GM03348 (cell line): ENCODE measurements around the gene KRTAP10-10.
"Not testable (repeated sequence)": the region's sequence is repeated elsewhere in the genome, so short reads cannot be mapped to it uniquely, and the experiment has no call there.

Experiments
- DNase-seq: peaks from one replicate; pipeline ENCODE4 v3.0.0; 2012; ENCODE audit warnings: low spot score

The KRTAP10-10 gene

DNA sequence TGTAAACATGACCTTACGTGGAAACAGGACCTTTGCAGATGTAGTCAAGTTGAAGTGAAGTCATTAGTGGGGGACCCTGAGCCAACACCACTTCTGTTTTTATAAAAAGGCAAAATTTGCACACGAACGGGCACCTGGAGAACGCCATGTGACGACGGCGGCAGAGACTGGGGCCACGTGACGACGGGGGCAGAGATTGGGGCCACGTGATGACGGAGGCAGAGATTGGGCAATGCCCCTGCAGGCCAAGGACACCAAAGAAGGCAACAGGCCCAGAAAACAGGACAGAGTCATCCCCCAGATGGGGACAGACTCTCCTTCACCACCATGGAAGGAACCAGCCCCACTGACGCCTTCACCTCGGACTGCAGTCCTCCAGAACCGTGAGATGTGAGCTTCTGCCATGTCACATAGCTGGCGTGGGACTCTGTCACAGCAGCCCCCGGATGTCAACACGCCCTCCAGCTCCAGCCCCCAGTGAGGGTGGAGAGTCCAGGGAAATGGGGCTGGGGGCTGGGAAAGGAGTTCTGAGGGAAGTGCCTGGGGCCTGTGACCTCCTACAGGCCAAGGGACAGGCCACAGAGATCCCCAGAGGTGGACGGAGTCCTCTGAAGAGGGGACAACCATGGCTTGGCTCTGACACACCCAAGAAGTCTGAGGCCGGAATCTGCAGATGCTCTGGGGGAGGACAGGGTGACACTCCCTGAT lies 13.3 kb downstream of the KRTAP10-10 start:
- DNase-seq, result no peak

DNA sequence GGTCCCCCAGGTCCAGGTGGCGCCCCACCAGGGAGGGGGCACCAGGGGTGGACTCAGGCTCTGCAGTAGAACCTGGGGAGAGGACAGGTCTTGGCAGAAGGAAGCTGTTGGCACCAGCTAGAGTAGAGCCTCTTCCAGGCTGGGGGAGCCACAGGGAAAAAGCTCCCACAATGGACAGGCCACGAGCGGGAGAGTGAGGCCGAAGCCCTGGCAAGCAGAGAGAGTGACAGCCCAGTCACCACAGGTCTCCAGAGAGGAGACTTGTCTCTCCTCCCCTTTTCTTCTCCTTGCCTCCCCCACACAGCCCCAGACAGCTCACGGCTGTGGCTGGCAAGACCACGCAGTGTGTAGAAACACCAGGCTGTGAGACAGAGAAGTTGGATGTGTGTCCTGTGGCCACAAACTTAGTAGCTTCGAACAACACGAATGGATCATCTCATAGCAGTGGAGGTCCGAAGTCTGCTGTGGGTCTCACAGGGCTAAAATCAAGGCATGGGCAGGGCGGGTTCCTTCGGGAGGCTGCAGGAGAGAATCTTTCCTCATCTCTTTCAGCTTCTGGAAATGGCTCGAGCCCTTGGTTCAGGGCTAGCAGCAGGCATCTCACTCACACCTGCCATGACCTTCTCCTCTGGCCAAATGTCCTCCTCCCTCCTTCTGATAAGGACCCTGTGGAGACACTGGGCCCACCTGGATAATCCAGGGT lies 14.0 kb downstream of the KRTAP10-10 start:
- no peak for DNase-seq

DNA sequence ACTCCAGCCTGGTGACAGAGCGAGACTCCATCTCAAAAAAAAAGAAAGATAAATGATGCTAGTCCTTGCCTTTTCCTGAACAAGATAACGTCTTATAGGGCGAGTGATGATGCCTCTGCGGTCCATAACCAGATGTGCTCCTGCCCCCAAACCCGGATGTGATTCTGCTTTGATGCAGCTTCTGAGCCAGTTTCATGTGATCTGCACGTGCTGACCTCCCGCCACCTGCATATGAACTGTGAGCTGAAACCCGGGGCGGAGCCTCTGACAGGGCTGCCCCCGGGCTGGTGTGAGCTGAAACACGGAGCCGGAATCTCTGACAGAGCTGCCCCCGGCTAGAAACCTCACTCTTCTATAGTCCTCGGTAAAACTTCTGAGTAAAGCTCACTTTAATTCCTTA lies 16.0 kb downstream of the KRTAP10-10 start:
- DNase-seq, result no peak

DNA sequence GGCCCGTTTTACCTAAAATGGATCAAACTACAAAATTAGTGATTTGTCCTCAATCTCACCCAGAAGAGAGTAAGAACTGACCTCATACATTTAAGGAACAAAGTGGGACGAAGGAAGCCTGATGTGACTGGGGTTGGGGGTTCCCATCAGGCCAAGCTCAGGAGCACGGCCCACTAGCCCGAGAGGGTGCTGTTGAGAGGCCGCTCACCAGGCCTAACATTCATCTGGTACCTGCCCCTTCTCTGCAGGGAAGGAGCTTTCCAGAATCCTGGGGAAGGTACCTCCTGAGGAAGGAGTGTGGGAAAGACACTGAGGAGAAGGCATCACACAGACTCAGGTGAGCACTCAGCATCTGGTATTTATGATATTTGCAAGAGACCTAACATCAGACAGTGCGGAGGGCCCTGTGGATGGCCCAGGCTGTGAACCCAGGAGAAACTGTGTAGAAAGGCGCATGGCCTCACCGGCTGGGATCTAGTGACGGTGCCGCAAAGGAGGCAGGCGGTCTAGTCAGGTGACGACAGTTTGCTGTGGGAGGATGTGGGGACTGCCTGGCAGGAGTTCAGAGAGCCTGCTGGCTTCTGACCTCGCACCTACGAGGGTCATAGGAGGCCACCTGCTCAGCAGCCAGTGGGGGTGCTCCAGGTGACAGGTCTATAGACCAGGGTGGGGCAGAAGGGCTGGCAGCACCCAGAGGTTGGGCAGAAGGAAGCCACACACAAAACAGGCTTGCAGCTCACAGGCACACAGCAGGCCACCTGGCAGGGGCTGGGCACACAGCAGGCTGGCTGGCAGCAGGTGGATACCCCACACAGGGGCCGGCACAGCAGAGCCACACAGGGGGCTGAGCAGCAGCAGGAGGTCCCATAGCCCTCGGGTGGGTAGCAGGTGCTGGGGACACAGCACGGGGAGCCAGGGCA lies 16.8 kb downstream of the KRTAP10-10 start:
- no peak for DNase-seq

DNA sequence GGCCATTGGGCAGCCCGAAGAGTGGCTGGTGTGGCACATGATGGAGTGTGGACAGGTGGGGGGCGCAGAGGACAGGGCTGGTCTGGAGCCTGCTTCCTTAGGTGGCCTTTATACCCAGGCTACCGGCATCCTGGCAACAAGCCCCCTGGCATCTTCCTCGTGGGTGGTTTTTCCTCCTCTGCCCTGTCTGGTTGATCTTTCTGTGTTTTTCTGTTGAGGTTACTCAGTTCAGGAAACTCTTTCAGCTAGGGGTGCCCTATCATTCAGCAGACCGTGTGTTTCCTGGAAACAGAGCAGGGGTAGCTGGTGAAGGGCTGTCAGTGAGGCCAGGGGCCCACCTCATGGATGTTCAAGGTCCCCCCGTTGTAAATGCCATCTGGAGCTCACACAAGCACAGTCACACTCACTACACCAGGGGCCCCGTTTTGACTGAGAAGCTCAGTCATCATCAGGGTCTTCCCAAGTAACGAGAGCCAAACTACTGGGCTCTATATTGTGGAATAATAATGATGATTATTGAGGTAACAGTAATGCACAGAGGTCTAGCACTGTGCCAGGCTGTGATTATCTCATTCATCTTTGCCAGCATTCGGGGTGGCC lies 17.5 kb downstream of the KRTAP10-10 start, which contains the start of gene KRTAP12-4:
TSS of gene KRTAP12-4 (minus strand) at position 84 of the 600 bp plus-strand sequence. CDS start at position 39, 45 bp downstream.
- no peak for DNase-seq

DNA sequence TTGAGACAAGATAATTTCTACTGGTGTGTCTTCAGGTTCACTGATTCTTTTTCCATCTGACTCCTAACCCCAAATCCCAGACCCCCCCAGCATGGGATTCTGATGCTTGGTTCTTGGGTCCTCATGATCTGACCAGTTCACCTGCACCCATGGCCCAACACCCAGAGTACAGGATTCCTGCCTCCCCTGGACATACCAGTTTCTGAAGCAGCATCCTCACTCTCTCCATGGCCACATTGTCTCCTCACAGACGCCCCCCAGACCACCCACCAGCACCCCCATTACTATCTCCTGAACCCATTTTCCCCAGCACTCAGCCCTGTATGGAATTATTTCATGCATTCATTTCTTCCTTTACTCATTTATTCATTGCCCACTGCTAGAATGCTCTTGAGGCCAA lies 19.7 kb downstream of the KRTAP10-10 start:
- DNase-seq, result no peak

DNA sequence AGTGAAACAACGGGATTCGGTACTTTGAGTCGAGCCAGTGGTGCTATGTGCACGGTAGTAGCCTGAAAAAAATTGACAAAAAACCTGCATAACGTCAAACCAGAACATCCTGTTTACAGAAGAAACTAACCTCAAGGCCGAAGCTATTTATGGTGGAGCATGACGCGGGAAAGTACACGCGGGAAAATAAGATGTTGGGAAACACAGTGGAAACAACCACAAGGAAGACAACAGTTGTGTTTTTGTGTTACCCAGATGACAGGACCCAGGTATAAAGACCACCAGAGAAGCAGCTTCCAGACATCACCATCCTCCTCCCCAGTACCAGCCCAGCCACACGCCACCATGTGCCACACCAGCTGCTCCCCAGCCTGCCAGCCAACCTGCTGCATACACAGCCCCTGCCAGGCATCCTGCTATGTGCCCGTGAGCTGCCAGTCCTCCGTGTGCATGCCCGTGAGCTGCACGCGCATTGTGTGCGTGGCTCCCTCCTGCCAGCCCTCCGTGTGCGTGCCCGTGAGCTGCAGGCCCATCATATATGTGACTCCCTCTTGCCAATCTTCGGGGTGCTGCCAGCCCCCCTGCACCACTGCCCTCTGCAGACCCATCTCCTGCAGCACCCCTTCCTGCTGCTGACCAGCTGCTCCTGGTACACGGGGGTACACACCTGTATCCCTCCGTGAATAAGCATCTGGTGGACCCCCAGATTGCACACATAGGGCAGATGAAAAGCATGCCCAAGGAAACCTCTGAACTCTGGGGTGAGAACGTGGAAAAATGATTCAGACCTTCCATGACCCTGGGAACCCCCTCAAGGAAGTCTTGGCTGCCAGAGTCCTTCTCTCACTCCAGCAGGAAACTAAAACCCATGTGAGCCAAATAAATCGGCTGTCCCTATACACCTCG lies 20.7 kb downstream of the KRTAP10-10 start, which contains the start of gene KRTAP12-3:
TSS of gene KRTAP12-3 (plus strand) at position 298 of the 906 bp plus-strand sequence. CDS start at position 346, 48 bp downstream.
- no peak for DNase-seq

DNA sequence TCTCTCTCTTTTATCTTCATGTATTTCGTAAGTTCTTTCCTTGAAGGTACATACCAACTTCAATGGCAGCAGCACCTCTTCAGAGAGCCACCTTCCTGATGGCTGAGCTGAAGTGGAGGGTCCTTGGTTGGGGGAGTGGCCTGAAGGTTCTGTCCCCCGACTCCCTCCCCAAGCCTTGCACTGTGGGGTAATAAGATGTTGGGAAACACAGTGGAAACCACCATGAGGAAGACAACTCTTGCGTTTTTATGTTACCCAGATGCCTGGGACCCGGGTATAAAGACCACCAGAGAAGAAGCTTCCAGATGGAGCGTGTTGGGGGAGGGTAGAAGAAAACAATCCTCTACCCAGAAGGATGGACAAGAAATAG lies 21.4 kb downstream of the KRTAP10-10 start:
- DNase-seq, result no peak

DNA sequence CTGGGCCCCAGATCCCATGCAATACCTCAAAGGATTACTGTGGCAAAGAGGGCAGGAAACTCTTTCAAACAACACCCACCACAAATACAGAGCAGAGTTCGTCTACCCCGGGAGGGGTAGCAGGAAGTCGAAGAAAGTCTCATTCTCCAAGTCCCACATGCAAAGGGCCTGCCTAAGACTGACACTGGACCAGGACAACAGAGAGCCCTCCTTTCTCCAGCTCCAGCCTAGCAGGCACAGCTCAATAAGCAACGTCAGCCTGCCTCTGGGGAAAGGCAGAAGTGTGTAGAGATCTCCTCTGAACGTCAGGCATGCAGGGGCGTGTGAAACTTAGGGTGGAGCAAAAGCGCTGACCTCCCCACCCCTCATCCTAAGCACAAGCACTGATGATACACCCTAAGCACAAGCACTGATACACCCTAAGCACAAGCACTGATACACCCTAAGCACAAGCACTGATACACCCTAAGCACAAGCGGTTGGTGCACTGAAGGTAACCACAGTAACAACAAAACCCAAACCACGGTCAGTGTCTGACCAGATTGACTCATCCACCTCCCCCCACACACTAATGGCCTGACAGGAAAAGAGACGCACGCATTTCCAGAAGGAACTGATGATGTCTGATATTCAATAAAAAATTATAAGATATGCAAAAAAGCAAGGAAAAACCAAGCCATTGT lies 21.9 kb downstream of the KRTAP10-10 start:
- DNase-seq, result no peak

DNA sequence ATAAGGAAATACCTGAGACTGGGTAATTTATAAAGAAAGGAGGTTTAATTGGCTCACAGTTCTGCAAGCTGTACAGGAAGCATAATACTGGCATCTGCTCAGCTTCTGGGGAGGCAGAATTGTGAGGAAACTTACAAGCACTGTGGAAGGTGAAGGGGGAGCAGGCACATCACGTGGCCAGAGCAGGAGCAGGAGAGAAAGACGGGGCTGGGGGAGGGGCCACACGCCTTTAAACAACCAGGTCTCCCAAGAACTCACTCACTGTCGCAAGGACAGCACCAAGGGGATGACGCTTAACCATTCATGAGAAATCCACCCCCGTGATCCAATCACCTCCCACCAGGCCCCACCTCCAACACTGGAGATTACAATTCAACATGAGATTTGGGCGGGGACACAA lies 24.4 kb downstream of the KRTAP10-10 start:
- DNase-seq, result not testable (repeated sequence)

DNA sequence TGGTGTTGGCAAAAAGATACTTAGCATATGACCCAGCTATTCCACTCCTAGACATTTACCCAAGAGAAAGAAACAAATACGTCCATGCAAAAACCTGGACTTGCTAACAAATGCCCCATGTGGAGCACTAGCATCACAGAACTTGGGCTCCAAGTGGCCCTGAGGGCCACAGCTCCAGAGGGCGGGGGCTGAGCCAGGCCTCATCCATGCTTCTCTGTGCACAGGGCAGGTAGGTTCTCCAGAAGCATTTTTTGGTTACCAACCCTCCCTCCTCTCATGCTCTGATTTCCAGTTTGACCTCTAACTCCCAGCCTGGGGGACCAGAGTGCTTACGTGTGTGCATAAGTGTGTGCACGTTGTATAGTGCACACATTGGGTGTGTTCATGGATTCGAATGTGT lies 27.5 kb downstream of the KRTAP10-10 start:
- DNase-seq, result no peak

DNA sequence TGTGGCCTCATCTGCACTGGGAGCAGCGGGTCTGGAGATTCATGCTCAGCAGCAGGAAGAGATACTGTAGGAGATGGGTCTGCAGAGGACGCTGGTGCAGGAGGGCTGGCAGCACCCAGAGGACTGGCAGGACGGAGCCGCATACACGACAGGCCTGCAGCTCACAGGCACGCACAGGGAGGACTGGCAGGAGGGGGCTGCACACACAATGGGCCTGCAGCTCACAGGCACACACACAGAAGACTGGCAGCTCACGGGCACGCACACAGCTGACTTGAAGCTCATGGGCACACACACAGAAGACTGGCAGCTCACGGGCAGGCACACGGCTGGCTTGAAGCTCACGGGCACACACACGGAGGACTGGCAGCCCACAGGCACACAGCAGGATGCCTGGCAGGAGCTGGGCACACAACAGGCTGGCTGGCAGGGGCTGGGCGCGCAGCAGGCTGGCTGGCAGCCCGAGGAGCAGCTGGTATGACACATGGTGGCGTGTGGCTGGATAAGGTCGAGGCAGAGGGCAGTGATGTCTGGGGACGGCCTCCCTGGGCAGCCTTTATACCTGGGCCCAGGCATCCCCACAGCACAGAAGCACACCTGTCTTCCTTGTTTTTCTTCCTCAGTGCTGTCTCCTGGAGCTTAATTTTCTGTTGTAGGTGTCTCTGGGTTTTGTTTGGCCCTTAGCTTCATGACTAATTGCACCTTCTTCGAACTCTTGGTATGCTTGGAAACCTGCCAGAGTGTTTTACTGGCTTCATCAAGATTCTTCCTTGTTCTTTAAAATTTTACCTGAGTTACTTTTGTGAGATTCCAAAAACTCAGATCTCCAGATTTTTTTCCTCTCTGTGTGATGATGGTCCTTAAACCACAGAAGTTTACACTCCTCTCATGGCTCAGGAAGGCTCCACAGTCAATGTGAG lies 29.5 kb downstream of the KRTAP10-10 start, which contains the start of gene KRTAP12-2:
TSS of gene KRTAP12-2 (minus strand) at position 527 of the 920 bp plus-strand sequence. CDS start at position 486, 41 bp downstream.
- no peak for DNase-seq

DNA sequence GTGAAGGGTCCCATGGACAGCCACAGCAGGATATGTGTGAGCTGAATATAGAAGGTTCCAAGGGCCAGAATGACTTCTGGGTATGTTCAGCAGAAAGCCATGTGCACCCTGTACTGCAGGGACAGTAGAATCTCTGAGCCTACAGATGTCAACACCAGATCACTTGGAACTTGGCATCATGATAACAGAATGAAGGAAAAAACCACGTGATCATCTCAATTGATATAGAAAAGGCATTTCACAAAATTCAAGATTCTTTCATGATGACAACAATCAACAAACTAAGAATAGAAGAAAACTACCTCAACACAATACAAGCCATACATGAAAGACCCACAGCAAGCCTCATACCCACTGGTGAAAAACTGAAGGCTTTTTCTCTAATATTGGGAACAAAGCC lies 30.5 kb downstream of the KRTAP10-10 start:
- DNase-seq, result no peak

DNA sequence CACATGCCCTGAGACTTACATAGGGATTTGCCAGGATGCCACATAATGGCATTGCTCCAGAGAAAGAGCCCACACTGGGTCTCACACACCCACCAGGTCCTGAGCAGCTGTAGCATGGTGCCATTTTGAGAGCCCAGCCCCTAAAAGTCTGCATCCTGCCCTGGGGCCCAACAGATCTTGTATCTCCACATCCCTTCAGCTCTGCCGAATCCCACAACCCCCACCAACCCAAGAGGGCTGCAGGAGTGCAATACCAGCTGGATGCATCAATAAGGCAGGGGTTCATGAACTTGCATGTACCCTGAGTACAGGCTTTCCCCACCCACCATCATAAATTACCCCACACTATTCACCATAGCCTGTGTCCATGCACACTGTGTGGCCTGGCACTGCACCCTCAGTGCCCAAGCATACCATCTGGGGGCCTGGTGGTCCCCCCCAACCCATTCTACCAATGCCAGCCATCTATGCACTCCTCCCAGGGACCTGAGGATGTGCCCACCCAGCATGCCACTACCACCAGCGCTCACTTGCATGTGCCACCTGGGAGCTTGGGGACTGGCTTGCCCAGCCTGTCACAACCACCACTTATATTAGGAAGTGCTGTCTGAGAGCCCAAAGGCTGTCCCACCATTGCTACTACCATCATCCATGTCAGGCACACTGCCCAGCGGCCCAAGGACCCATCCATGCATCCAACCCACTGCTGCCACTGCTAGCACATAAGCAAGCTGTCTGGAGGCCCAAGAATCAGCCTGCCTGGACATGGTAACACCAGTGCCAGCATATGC lies 33.7 kb downstream of the KRTAP10-10 start:
- DNase-seq, result no peak

DNA sequence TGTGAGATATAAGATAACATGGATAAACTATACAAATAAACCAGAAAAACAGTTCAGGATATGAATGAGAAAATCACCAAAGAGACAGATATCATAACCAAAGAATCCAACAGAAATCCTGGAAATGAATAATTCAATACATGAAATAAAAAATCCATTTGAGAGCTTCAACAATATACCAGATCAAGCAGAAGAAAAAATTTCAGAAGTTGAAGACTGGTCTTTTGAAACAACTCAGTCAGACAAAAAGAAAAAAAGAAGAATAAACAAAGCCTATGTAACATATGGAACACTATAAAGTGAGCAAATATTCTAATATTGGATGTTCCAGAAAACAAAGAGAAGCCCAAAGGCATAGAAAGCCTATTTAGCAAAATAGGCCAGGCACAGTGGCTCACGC lies 34.8 kb downstream of the KRTAP10-10 start:
- DNase-seq, result no peak

DNA sequence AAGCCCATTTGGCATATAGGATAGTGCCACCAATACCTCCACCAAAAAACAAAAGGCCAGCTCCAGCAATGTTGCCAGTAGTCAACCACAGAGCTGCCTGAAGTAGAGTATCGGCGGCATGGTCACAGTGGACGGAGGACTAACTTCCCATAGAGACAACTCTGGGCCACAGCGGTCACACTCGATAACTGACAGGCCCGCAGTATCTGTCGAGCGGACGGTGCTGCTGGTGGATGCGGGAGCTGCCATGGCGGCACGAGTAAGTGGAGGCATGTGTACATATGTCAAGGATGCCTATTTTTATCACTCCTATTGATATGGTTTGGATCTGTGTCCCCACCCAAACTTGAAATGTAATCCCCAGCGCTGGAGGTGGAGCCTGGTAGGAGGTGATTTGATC lies 40.7 kb downstream of the KRTAP10-10 start:
- no peak for DNase-seq

DNA sequence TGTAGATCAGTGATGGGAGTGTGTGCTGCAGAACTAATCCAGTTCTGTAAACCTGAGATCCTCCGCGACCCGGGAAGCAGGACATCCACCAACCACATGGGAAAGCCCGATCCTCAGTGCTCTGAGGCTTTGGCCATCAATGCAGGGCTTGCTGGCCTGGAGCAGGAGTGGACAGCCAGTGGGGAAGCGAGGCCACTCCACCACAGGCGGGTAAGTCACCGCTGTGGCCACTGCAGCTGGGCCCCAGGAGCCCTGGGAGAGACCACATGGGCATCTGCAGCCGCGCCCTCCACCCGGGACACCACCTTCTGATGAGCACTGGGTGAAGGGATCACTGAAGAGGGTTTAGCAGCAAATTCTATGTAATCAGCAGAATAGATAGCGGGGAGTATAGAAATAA lies 44.0 kb downstream of the KRTAP10-10 start:
- DNase-seq, result no peak

DNA sequence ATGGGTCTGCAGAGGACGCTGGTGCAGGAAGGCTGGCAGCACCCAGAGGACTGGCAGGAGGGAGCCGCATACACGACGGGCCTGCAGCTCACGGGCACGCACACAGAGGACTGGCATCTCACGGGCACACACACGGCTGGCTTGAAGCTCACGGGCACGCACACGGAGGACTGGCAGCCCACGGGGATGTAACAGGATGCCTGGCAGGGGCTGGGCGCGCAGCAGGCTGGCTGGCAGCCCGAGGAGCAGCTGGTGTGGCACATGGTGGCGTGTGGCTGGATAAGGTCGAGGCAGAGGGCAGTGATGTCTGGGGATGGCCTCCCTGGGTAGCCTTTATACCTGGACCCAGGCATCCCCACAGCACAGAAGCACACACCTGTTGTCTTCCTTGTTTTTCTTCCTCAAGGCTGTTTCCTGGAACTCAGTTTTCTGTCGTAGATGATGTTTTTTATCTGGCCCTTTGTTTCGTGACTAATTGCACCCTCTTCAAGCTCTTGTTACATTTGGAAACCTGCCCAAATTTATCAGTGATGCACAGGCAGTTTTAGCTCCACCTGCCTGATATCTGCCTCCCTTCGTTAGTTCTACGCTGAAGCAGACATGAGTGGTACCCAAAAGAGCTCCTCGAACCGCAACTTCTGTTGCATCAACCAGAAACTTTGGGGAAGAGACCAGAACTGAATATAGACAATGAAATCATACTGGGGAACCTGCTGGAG lies 44.9 kb downstream of the KRTAP10-10 start, which contains the start of gene KRTAP12-1:
TSS of gene KRTAP12-1 (minus strand) at position 303 of the 719 bp plus-strand sequence. CDS start at position 263, 40 bp downstream.
- DNase-seq, result no peak
